T1000 (cell line): ENCODE results near the gene ALCAM.

Source experiments
- DNase-seq: peaks from one replicate; lab custom pipeline; 2025; ENCODE audit warnings: mixed read lengths; lab: John Stamatoyannopoulos, UW

Gene ALCAM

DNA sequence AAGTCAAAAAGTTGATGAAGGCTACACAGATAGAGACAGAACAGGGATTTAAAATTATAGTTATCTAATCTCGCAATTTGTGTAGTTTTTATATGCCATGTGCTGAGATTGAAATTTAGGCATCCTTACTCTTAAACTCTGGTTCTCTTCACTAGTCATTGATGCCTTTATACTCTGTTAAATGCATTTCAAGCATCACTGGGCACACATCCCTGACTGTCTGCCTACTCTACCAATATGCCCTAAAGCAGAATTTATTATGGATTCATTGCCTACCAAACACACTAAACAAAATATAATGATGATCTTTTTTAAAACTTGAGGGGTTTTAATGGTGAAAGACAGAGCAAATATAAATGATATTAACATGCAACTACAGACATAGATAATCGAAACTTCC is 10.3 kb upstream of the ALCAM start:
- no peak for DNase-seq

DNA sequence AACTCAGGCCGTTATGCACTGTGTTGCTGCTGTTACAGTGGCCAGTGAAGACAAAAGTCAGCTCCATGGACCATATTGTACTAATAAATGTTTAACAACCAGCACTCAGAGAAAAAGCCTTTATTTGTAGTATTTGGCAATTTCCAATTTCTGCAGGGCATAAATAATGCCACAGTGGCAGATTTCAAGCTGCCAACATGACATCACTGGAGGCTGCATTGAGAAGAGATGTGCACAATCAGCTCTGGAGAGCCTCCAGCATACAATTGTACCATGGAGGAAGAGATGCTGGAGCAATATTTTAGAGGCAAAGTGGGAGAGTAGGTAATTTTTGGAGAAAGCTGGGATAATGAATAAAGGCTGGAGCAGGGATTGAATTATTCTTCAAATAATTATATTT is 9.7 kb upstream of the ALCAM start:
- no peak for DNase-seq

DNA sequence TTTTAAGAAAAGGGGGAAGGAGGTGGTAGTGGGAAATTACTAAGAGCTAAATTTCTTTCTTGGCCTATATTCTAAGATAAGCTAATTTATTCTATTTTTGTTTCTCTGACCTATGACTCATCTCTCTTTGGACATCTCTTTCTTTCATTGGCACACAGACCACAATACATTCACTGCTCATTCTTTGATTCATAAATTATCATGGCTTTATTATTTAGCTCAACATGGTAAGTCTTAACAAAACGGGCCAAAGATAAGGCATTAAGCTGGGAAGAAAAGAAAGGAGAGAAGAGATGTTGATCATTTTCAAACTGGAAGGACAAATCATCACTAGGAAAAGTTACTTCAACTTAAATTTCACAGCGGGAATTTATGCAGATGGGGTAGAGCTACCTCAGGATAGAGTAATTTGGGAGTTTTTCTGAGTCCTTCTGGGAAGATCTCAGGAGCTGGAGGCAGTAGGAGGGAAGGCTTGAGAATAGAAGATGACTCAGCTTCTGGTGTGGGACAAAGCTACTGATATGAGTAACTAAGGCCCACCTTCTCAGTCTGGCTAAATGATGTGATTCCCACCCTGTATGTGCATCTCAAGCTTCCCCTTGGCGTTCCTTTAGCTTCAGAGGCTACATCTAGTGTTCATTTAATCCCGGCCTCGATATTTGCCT is 7.5 kb upstream of the ALCAM start:
- DNase-seq: no peak

GRCh38 chr3:105360003-105360402 is 6.7 kb upstream of the ALCAM start:
- no peak for DNase-seq

- no peak for DNase-seq
Measured at GRCh38 chr3:105362021-105362665, 4.6 kb upstream of the ALCAM start.

GRCh38 chr3:105364128-105364527 is 2.6 kb upstream of the ALCAM start:
- no peak for DNase-seq

- DNase-seq: no peak
Measured at GRCh38 chr3:105365081-105365390, 1.7 kb upstream of the ALCAM start.

DNA sequence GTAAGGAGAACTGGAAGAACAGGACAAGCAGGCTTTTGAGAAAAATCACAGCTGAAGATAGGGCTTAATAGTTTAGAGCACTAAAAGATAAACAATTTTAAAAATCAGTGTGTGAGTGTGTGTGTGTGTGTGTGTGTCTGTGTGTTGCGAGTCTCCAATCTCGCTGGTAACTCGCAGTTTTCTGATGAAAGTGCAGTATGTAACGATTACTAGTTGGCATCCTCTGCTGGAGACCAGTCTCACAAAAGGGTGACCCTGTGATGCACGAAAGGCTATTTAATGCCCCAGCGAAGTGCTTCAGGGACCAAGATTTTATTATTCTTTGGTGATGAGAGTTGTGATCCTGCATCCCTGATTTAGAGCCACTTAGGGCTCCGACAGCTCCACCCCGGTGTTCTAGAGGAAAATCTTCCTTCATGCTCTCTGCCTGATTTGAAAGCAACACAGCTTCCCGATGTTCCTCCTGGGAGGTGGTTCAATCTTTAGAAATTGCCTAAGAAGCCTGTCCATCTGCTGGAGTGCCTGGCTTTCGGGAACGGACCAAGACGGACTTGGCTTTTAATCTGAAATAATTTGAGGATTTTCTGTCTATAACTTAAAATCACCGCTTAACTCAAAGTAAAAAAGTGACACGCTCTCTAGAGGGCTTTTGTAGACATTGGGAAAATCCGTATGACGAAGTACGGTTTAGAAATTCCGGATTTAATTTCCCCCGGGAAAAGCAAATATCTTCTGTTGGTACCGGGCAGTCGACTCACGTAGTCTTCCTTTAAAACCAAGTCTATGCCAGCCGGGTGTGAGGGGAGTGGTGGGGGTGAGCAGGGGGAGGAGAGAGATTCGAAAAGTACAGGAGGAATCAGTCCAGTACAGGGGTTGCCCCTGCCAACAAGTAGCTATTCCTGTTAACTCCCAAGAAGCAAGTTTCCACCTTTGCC is 1.1 kb upstream of the ALCAM start:
- DNase-seq: no peak

- DNase-seq: no peak
Measured at GRCh38 chr3:105367063-105367405, 325 bp downstream of the ALCAM start.

- DNase-seq: peak; percentile 44
Measured at GRCh38 chr3:105367406-105368213, 901 bp downstream of the ALCAM start.

DNA sequence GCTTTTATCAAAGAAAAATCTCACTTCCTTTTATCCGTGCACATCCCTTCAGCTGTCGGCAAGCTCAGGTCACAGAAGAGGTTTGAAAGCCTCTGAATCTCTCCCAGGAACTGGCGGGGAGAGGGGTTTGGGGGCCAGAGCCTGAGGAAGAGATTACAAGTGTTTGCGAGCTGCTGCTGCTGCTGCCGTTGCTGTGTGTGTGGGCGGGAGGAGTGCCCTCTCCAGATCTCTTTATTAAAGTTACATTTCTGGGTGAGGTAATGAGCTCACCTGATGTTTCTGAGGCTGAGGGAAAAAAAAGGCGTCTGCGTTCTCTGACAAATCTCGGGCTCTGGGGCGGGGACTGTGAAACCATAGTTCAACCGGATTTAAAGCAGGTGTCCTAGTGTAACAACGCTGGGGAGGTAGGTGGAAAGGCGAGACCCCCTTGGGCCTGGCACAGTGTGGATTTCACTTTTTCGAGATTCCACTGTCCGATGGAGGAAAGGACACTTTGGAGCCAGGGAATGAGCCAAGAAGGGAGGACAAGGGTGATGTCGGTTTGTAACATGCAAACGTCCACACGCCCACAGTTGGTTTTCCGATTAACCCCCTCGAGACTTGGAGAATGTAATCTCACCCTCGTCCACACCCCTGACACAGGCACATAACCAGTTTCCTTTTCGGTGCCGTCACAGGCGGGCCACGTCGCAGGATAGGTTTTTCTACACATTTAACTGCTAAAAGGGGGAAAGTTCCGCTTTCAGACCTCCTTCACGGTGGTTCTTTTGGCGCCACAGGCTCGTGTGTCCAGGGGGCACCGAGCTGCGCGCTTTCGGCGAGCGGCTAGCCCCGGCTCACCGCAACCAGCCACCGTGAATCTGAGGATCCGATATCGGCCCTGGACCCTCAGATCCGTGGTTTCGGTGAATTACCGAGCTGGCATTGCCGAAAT is 2.1 kb downstream of the ALCAM start:
- DNase-seq: no peak

DNA sequence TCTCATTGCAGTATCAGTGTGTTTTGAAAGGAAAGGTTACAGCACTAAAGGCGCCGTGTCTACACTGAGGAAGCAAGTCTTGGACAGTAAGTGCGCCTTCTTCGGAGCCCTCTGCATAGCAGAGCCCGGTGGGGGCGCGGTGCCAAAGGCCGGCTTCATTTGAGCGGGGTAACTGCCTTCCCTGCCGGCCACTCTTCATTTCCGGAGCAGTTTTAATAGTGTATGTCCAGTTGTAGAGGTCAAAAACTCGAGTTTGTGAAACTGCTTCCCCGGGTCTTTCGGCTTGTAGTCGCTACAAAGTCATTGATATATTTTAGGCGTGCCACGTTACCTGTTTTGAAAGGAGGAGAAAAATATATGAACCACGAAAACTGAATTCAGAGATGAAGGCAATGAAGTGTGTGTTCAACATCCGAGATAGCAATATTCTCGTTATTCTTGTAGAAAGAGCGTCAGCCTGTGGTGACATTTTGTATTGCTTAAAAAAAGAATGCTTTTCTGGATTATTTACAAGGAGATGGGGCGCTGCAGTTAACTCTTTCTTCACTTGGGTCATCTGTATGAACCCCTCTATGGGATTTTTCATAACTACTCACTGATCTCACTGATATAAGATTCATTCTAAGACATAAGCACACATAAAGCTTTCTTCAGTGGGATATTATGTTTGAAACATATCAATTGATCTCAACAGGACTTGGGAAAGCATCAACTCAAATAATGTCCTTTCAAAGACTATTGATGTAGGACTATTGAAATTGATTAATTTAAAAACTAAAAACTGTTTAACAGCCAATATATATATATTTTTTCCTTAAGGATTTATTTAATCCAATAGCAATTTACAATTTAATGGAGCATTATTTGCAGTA is 3.0 kb downstream of the ALCAM start:
- peak; percentile 18 for DNase-seq

DNA sequence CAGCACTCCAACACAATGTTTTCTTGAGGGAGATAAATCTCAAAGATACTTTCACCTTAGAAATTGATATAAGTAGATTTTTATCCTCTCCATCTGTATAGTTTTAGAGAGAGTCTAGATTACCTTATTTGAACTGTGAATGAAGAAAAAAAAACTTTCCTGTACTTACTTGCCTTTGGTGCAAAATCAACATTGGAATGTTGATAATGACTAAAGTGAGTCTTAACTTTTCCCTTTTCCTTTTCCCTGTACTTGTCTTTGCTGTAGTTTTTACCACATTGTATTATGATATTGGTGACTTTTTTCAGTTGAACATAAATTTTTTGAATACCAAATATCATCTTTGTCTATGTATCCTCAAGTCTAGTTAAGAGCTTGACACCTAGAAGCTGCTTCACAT is 6.7 kb downstream of the ALCAM start:
- no peak for DNase-seq

DNA sequence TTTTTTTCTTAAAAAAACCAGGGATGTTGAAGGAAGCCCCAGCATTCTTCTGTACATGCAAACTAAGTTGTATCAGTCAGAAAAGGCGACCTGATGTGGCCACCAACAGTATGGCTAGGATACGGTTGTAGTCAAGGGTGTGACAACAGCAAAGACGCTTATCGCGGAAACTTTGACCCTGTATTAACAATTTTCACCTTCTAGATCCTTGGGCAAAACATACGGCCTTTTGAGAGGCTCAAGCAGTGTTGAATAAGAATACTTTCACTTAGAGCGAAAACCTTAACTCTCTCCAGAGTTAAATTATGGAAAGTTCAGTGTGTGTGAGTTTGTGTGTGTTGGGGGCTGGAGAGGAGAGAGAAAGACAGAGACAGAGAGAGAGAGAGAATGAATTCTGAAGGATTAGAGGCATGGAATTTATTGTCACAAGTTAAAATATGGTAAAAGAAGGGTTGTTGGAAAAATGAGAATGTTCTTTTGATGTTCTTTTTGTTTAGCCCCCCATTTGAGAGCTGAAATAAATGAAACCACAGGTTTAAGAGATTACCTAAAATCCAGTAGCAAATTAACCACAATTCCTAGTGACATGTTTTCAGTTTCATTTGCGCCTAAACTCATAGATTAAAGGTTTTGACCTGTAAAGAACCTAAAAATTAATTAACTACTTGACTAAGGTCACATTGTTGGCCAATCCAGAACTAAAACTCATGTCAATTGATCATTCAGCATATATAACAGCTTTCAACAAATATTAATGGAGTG is 9.2 kb downstream of the ALCAM start:
- DNase-seq: no peak

DNA sequence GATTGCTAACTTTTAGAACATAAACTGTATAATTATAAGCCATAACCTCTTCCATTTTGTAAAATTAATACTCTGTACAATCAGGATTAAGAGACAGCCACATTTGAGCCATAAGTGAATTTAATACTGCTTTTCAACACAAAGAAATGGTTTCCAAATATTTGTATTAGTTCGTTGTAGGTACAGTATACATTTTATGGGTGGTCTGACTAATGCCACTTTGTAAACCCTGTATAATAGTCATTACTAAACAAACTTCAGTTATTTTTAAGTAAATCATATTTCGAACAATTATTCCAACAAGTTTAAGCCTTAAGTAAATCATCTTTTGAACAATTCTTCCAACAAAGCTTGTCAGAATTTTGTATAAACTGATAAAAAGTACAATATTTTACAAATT is 11.0 kb downstream of the ALCAM start:
- DNase-seq: no peak

DNA sequence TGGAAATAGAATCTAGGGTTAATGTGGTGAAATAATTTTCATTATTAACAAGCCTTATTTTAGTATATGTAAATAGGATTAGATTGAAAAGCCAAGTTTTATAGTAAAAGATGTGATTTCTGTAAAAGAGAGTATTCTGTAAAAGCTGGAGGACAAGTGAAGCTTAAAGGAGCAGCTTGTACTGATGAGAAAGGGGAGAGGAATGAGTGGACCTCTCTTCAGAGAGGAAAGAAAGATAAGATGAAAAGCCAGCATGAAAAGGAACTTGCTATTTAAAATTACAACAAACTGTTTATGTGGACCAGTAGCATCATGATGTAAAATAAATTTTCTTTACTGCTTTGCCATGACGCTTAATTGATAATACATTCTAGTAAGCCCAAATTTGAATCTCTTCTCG is 18.5 kb downstream of the ALCAM start:
- no peak for DNase-seq

DNA sequence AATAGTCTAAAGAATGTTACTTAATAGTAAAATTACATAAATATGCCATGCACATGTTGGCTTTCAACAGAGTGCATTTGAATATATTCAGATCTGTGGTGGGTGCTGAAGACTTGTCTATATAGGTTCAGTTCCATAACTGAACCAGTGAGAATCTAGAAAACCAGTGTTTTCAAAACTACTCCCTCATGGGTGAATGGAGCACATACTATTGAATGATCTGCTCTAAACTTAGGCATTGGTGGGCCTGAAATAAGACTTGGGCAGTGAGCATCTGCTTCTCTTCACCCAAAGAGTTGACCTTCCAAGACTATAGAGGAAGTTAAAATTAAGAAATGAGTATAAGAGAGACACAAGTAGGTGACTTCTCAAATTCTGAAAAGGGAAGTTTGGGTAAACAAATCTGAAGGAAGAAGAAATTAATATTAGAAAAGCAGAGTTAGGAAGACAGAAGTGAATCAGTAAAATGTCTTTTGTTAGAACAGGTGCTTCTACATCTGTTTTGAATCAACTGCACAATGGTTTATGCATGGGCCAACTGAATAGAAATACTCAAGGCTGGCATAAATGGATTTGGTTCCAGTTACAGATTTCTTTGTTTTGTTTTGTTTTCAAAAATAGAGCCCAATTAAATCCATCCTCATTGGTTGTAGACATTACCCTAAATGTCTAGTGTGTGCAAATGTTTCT is 19.3 kb downstream of the ALCAM start:
- DNase-seq: no peak

- DNase-seq: no peak
Measured at GRCh38 chr3:105387122-105387751, 20.5 kb downstream of the ALCAM start.
